PFSK-1 (cell line): Measurements from ENCODE around the gene AOPEP.

Source experiments
- POLR2AphosphoS5 ChIP-seq: IDR thresholded peaks from 2 replicates; pipeline ENCODE4 v1.6.1; 2012; ENCODE audit warnings: low read depth, mild to moderate bottlenecking, control low read depth, low read length, moderate library complexity
- SIN3A ChIP-seq: IDR thresholded peaks from 2 replicates; pipeline ENCODE4 v1.6.1; 2012; ENCODE audit warnings: mild to moderate bottlenecking, low read length, moderate library complexity, borderline replicate concordance; ENCODE audit not compliant: insufficient read depth
- TAF1 ChIP-seq: IDR thresholded peaks from 2 replicates; pipeline ENCODE4 v1.6.1; 2012; ENCODE audit warnings: low read length, control low read depth, borderline replicate concordance; ENCODE audit not compliant: insufficient read depth
- TF ChIP-seq, protein P1 (sequence below), 2 experiments: IDR thresholded peaks; 2 replicates each; pipeline versions ENCODE4 v1.6.1 to v1.8.0; 2011 to 2012; ENCODE audit warnings: low read depth in 2 of 2, low read length in 2 of 2, control low read depth in 1 of 2, inconsistent platforms in 1 of 2, mild to moderate bottlenecking in 1 of 2, moderate library complexity in 1 of 2; ENCODE audit not compliant: insufficient read depth in 1 of 2

DNA sequence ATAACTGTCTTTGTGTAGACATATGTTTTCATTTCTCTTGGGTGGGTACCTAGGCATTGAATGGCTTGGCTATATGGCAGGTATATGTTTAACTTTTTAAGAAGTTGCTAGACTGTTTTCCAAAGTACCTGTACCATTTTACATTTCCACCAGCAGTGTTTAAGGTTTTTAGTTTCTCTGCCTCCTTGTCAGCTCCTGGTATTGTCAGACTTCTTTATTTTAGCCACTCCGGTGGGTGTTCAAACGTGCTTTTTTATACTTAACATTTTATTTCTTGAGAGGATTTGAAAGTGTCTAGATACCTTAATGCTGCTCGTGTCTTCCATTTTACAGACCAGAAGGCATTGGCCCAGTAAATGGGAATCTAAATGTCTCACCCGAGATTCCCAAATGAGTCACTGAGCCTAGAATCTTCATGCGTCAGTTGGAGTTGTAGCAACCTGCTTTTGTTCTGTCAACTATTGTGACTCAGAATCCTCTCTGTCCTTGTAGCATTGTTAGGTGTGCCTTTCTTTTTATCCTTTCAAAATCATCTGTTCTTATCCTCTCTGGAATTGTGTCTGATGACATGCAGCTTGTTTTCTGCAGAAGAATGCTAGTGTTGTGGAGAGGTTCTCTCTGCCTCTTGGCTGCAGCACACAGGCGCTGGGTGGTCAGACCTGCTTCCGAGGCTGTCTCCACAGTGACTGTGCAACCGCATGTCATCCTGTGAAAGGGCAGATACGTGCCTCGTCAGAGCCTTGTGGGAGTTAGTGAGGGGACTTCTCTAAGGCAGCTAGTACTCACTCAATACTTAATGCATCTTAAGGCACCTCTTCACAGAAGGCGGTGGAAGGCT is 291.8 kb downstream of the AOPEP start:
- TF ChIP-seq, protein P1, sequence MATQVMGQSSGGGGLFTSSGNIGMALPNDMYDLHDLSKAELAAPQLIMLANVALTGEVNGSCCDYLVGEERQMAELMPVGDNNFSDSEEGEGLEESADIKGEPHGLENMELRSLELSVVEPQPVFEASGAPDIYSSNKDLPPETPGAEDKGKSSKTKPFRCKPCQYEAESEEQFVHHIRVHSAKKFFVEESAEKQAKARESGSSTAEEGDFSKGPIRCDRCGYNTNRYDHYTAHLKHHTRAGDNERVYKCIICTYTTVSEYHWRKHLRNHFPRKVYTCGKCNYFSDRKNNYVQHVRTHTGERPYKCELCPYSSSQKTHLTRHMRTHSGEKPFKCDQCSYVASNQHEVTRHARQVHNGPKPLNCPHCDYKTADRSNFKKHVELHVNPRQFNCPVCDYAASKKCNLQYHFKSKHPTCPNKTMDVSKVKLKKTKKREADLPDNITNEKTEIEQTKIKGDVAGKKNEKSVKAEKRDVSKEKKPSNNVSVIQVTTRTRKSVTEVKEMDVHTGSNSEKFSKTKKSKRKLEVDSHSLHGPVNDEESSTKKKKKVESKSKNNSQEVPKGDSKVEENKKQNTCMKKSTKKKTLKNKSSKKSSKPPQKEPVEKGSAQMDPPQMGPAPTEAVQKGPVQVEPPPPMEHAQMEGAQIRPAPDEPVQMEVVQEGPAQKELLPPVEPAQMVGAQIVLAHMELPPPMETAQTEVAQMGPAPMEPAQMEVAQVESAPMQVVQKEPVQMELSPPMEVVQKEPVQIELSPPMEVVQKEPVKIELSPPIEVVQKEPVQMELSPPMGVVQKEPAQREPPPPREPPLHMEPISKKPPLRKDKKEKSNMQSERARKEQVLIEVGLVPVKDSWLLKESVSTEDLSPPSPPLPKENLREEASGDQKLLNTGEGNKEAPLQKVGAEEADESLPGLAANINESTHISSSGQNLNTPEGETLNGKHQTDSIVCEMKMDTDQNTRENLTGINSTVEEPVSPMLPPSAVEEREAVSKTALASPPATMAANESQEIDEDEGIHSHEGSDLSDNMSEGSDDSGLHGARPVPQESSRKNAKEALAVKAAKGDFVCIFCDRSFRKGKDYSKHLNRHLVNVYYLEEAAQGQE (IDR thresholded peaks at IDR 0.05; ENCODE audit: insufficient read depth in 1 of 2, low read depth in 2 of 2, low read length in 2 of 2) = no peak
- no peak for TF ChIP-seq POLR2AphosphoS5
- TF ChIP-seq TAF1 = no peak
- no peak for TF ChIP-seq SIN3A
